Tibial nerve (tissue), 4 donors: Measurements from ENCODE around the gene BSCL2. TPM values are rescaled to one million over a fixed set of nuclear protein-coding genes. Genes with fewer than 3 reads are reported as not detected.
A peak's percentile ranks its signal among the peaks of the same experiment; 100 is the strongest.

Experiments
- DNase-seq, 2 donors: peaks; one replicate each; pipeline ENCODE4 v3.0.0-alpha.2; 2019; ENCODE audit warnings: low spot score in 2 of 2
- H3K27ac ChIP-seq, 4 donors: fragments of 200-600 bp; sonication (generic) in 3 of 4; one replicate each; pipeline ENCODE4 v1.5.1; 2017 to 2019; ENCODE audit warnings: mild to moderate bottlenecking in 1 of 4
- H3K27me3 ChIP-seq, 2 donors: fragments of 200-600 bp; sonication (generic) in 1 of 2; one replicate each; pipeline versions ENCODE4 v1.5.1 to v1.6.0; 2017 to 2019
- H3K36me3 ChIP-seq, 3 donors: fragments of 200-600 bp; sonication (generic); one replicate each; pipeline ENCODE4 v1.5.1; 2018 to 2019
- H3K4me1 ChIP-seq, 4 donors: fragments of 200-600 bp; sonication (generic) in 3 of 4; one replicate each; pipeline ENCODE4 v1.5.1; 2017 to 2019
- H3K4me3 ChIP-seq, 4 donors: fragments of 200-600 bp; sonication (generic) in 3 of 4; one replicate each; pipeline ENCODE4 v1.5.1; 2017 to 2019; ENCODE audit warnings: mild to moderate bottlenecking in 1 of 4, moderate library complexity in 1 of 4
- H3K9me3 ChIP-seq, 4 donors: fragments of 200-600 bp; sonication (generic) in 3 of 4; one replicate each; pipeline ENCODE4 v1.5.1; 2017 to 2019
- CTCF ChIP-seq, 5 experiments: fragments of 200-600 bp in 3 of 5; fragments of 450-650 bp in 2 of 5; sonication (generic) in 3 of 5; IDR thresholded peaks; one replicate each; pipeline ENCODE4 v1.5.1; 2016 to 2019; ENCODE audit warnings: antibody characterized with exemption in 5 of 5, mild to moderate bottlenecking in 3 of 5, moderate library complexity in 2 of 5
- EP300 ChIP-seq, 2 donors: sonication (generic); formaldehyde crosslinking; IDR thresholded peaks; one replicate each; pipeline ENCODE4 v1.6.1; 2017; ENCODE audit warnings: antibody characterized with exemption in 2 of 2, mild to moderate bottlenecking in 1 of 2
- POLR2A ChIP-seq, 2 donors: fragments of 450-650 bp; IDR thresholded peaks; one replicate each; pipeline ENCODE4 v1.6.1; 2017; ENCODE audit warnings: antibody characterized with exemption in 2 of 2, mild to moderate bottlenecking in 2 of 2, moderate library complexity in 2 of 2
- WGBS, 2 donors: methylation state at CpG; one replicate each; pipeline ENCODE4 v1.1.5; 2018; 5-methylcytosine and 5-hydroxymethylcytosine counted together
- total RNA-seq, 4 donors: library from RNA; depleted of rRNA; stranded (reverse); fragments of >200 nt; gene quantifications; one replicate each; pipeline ENCODE4 v1.1.0, GENCODE V29; 2016

The BSCL2 gene
- total RNA-seq, 4 donors from 2014 or later = 58.8 to 149 (median 93.2) TPM

- Histone ChIP-seq H3K4me1 (peaks cover 0 to 67% (median 30%) of the 10 kb centered on the region in 4 donors), H3K27ac (peak within 1 kb of the TSS; percentile 72 to 93 (median 86)), H3K9me3 (no peaks in the 10 kb centered on the region), H3K4me3 (peak within 1 kb of the TSS; percentile 46 to 87 (median 70)), H3K36me3 (peaks cover 0 to 45% (median 0%) of the 10 kb centered on the region in 3 donors), H3K27me3 (no peaks in the 10 kb centered on the region)
- peak; percentile 57 to 71 for DNase-seq
- peak in 1 of 5 experiments; percentile 10 for TF ChIP-seq CTCF (IDR thresholded peaks at IDR 0.05)
- TF ChIP-seq POLR2A (IDR thresholded peaks at IDR 0.05) = peak; percentile 2 to 35
- TF ChIP-seq EP300 (IDR thresholded peaks at IDR 0.05) = peak in 1 of 2 donors; percentile 84
- WGBS, 2 donors = 0 to 1% methylated on average over 43 to 57 of the region's 59 CpGs
These were observed 35.4 kb downstream of the BSCL2 start, which contains the start of the genes LBHD1 and UQCC3 for GRCh38 chr11:62671608-62672389. LBHD1 (minus strand) TSS chr11:62672267; CDS start chr11:62670031, 2,236 bp downstream. UQCC3 (plus strand) TSS chr11:62671673; CDS start chr11:62671746, 73 bp downstream.

DNA sequence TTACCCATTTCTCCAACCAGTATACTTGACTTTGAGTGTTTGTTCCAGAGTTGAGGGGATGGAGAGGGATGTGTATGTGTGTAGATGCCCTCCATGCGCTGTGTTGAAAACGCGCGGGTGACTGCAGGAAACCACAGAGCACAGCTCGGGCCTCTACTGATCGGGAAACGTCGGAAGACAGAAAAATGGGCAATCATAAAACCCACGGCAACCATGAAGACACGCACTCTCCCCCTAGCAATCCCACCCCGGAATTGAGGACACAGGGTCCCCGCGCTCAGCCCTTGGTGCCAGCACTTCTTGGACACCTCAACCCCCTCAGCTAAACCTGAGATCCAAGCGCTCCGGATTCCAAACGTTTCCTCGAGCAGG, 36.0 kb downstream of the BSCL2 start:
- H3K4me3 ChIP-seq = peak overlapping the region; percentile 46 to 87 (median 70)
- H3K36me3 ChIP-seq = peaks cover 0 to 45% (median 0%) of the 10 kb centered on the region in 3 donors
- H3K27ac ChIP-seq = peak overlapping the region; percentile 72 to 93 (median 86)
- TF ChIP-seq EP300 (IDR thresholded peaks at IDR 0.05) (no peak), CTCF (IDR thresholded peaks at IDR 0.05) (no peak), POLR2A (IDR thresholded peaks at IDR 0.05) (no peak)
- H3K4me1 ChIP-seq = peaks cover 0 to 67% (median 36%) of the 10 kb centered on the region in 4 donors
- no peaks in the 10 kb centered on the region for H3K27me3 ChIP-seq
- WGBS, 2 donors = 0 to 1% methylated on average over 17 of the region's 17 CpGs
- H3K9me3 ChIP-seq = no peaks in the 10 kb centered on the region
- DNase-seq = no peak

- Histone ChIP-seq H3K4me1 (peaks cover 0 to 70% (median 38%) of the 10 kb centered on the region in 4 donors), H3K36me3 (peaks cover 0 to 29% (median 0%) of the 10 kb centered on the region in 3 donors), H3K27ac (peak overlapping the region in 2 of 4 donors; percentile 10 to 21), H3K4me3 (no peak overlapping the region), H3K9me3 (no peaks in the 10 kb centered on the region), H3K27me3 (no peaks in the 10 kb centered on the region)
- no peak for DNase-seq
- 73 to 76% methylated on average over 4 of the region's 4 CpGs for WGBS, 2 donors
- TF ChIP-seq CTCF (IDR thresholded peaks at IDR 0.05) (no peak), EP300 (IDR thresholded peaks at IDR 0.05) (no peak), POLR2A (IDR thresholded peaks at IDR 0.05) (no peak)
These were observed 37.6 kb downstream of the BSCL2 start for GRCh38 chr11:62669420-62670161.

DNA sequence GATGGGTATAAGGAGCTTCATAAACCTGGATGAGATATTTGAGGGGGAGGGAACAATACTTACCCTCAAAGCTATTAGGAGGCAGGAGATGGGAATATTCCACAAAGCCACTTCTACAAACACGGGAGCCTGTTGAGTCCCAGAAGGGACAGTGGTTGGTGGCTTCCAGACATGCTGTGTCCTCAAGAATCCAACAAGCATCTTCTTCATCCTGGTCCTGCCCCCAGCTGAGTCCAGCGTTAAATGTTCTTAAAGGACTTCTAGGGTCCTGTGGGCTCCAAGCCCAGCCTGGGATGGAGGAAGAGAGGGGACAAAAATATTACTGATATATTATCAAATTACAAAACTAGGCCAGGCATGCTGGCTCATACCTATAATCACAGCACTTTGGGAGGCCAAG, 39.8 kb downstream of the BSCL2 start:
- DNase-seq = no peak

More for the DNA sequence above, 39.8 kb downstream of the BSCL2 start:
- 78 to 89% methylated on average over 2 of the region's 2 CpGs for WGBS, 2 donors
- Histone ChIP-seq H3K9me3 (no peaks in the 10 kb centered on the region), H3K27ac (peak overlapping the region in 1 of 4 donors; percentile 93), H3K4me1 (peaks cover 0 to 60% (median 34%) of the 10 kb centered on the region in 4 donors), H3K36me3 (peaks cover 0 to 26% (median 0%) of the 10 kb centered on the region in 3 donors), H3K27me3 (no peaks in the 10 kb centered on the region), H3K4me3 (no peak overlapping the region)
- no peak for TF ChIP-seq CTCF (IDR thresholded peaks at IDR 0.05)
- no peak for TF ChIP-seq EP300 (IDR thresholded peaks at IDR 0.05)
- no peak for TF ChIP-seq POLR2A (IDR thresholded peaks at IDR 0.05)
